SK-N-SH treated with all-trans-retinoic acid at 6 μM for 48 hours (cell line): Measurements from ENCODE around the gene TAF4B.

Experiments used
- ARNTL ChIP-seq: fragments of 450-650 bp; formaldehyde crosslinking; IDR thresholded peaks from 2 replicates; pipeline ENCODE4 v1.5.0; 2020; ENCODE audit warnings: low read depth, mild to moderate bottlenecking, moderate library complexity, borderline replicate concordance
- CSRNP3 ChIP-seq: fragments of 250-450 bp; sonication (Bioruptor Pico); IDR thresholded peaks from 2 replicates; pipeline ENCODE4 v1.5.1; 2021; ENCODE audit warnings: mild to moderate bottlenecking, moderate library complexity
- ISL1 ChIP-seq: fragments of 250-450 bp; sonication (Bioruptor Pico); IDR thresholded peaks from 2 replicates; pipeline ENCODE4 v2.1.2; 2022; ENCODE audit warnings: mild to moderate bottlenecking, moderate library complexity
- OSR1 ChIP-seq: fragments of 250-450 bp; sonication (Bioruptor Pico); IDR thresholded peaks from 2 replicates; pipeline ENCODE4 v1.8.0; 2022; ENCODE audit warnings: moderate library complexity, mild to moderate bottlenecking, inconsistent platforms
- PATZ1 ChIP-seq: fragments of 250-450 bp; sonication (Bioruptor Pico); IDR thresholded peaks from 2 replicates; pipeline ENCODE4 v1.8.0; 2020; ENCODE audit warnings: mild to moderate bottlenecking, moderate library complexity, borderline replicate concordance
- POU6F1 ChIP-seq: fragments of 250-450 bp; sonication (Bioruptor Pico); IDR thresholded peaks from 2 replicates; pipeline ENCODE4 v1.8.0; 2021; ENCODE audit warnings: low read depth, mild to moderate bottlenecking, moderate library complexity, borderline replicate concordance
- SNAI2 ChIP-seq: fragments of 250-450 bp; sonication (Bioruptor Pico); IDR thresholded peaks from 2 replicates; pipeline ENCODE4 v1.5.0; 2020; ENCODE audit warnings: mild to moderate bottlenecking, moderate library complexity
- ZC3H10 ChIP-seq: fragments of 250-450 bp; sonication (Bioruptor Pico); IDR thresholded peaks from 2 replicates; pipeline ENCODE4 v1.5.1; 2021; ENCODE audit warnings: mild to moderate bottlenecking, moderate library complexity
- ZFP30 ChIP-seq: fragments of 450-650 bp; formaldehyde crosslinking; IDR thresholded peaks from 2 replicates; pipeline ENCODE4 v1.5.0; 2022; ENCODE audit warnings: mild to moderate bottlenecking, moderate library complexity

GRCh38 chr18:26258711-26259110 is 32.5 kb downstream of the TAF4B start:
- TF ChIP-seq ISL1 (CRISPR knock-in tag) (no peak), ARNTL (CRISPR knock-in tag) (no peak), CSRNP3 (no peak), POU6F1 (CRISPR knock-in tag) (no peak), ZC3H10 (CRISPR knock-in tag) (no peak), OSR1 (CRISPR knock-in tag) (no peak), ZFP30 (CRISPR knock-in tag) (no peak), SNAI2 (CRISPR knock-in tag) (no peak), PATZ1 (CRISPR knock-in tag) (no peak)
